DMS79 treated with DMSO at 0.1 percent for 48 hours (cell line): Measurements from ENCODE around the gene MKNK1.

Experiments used
- DNase-seq: peaks from one replicate; lab custom pipeline; 2025; lab: John Stamatoyannopoulos, UW

MKNK1 gene

DNA sequence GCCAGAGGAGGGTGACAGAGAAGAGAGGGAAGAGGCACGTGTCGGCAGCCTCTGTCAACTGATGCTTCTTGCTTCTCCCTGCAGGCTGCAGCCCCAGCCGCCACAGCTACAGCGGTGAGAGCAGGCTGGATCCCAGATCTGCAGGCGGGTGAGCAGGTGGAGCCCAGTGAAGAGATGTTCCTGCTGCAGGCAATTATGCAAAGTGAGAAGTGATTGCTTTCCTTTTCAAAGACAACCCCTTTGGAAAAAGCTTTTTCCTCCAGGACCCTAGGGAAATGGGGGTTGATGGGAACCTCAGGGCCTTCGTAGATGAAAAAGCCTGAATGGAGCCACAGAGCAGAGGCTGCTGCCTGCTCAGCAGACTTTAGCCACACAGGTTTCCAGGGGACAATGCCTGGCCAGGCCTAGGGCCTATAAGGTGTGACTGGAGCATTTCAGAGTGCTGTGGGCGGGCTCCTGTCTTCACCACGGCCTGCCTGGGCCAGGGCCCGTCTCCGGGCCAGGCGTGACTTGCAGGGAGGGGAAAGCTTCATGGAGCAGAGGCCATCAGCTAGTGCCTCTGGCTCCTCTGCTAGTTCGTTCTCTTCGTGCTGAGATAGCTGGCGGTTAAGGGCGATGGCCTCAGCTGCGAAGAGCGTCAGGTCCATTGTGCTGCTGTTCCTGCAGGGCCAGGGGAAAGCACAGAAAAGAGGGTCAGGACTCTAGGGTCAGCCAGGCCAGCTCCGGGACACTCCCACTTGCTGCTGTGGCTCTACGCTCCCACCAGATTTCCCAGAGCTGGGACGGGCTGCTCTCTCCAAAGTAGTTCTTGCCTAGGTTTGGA lies 45.7 kb downstream of the MKNK1 start:
- peak; percentile 31 for DNase-seq

- no peak for DNase-seq
Observed at GRCh38 chr1:46557403-46557802, 46.7 kb downstream of the MKNK1 start.

GRCh38 chr1:46556822-46557221 lies 47.2 kb downstream of the MKNK1 start:
- DNase-seq, result no peak

DNA sequence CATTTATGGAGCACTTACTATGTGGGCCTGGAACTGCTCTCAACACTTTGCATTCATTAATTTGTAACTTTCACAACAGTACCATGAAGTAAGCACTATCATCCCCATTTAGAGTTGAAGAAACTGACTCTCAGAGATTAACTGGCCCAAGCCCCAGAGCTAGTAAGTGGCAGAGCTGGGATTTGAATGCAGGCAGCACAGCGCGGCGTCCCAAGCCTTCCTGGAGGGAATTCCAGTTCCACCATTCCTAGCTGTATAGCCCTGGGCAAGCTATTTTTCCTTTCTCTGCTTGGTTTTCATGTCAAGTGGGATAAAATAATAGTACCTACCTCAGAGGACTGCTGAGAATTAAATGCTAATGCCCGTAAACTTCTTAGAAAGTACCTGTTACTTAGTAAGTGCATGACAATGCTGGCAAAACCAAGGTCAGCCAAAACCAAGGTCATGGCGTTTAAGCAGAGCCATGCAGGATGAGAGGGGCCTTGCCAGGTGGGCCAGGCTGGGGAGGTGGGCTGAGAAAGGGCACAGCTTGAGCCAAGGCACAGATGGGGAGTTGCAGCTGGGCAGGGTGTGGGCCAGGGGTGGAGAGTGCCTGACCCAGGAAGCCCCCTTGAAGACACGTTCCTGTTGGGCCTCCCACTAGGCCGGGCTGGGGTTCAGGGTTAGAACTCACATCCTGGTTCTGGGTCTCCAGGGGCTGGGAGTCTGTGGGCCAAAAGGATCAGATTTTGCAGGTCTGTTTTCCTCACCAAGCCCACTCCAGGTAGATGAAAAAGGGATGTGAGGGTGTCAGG lies 48.0 kb downstream of the MKNK1 start:
- no peak for DNase-seq

- peak; percentile 93 for DNase-seq
Observed at GRCh38 chr1:46554597-46555381, 49.3 kb downstream of the MKNK1 start.

- no peak for DNase-seq
Observed at GRCh38 chr1:46554236-46554596, 49.9 kb downstream of the MKNK1 start.

GRCh38 chr1:46553506-46553905 lies 50.6 kb downstream of the MKNK1 start:
- DNase-seq, result no peak

GRCh38 chr1:46552357-46553237 lies 51.5 kb downstream of the MKNK1 start:
- no peak for DNase-seq

- no peak for DNase-seq
Observed at GRCh38 chr1:46551597-46552095, 52.4 kb downstream of the MKNK1 start, which contains the start of gene KNCN. Gene KNCN, minus strand, starts transcription at chr1:46551647. Its CDS starts 432 bp downstream, at chr1:46551215.

- DNase-seq, result no peak
Observed at GRCh38 chr1:46550751-46551231, 53.3 kb downstream of the MKNK1 start.

GRCh38 chr1:46549697-46550681 lies 54.1 kb downstream of the MKNK1 start:
- peak; percentile 42 for DNase-seq

DNA sequence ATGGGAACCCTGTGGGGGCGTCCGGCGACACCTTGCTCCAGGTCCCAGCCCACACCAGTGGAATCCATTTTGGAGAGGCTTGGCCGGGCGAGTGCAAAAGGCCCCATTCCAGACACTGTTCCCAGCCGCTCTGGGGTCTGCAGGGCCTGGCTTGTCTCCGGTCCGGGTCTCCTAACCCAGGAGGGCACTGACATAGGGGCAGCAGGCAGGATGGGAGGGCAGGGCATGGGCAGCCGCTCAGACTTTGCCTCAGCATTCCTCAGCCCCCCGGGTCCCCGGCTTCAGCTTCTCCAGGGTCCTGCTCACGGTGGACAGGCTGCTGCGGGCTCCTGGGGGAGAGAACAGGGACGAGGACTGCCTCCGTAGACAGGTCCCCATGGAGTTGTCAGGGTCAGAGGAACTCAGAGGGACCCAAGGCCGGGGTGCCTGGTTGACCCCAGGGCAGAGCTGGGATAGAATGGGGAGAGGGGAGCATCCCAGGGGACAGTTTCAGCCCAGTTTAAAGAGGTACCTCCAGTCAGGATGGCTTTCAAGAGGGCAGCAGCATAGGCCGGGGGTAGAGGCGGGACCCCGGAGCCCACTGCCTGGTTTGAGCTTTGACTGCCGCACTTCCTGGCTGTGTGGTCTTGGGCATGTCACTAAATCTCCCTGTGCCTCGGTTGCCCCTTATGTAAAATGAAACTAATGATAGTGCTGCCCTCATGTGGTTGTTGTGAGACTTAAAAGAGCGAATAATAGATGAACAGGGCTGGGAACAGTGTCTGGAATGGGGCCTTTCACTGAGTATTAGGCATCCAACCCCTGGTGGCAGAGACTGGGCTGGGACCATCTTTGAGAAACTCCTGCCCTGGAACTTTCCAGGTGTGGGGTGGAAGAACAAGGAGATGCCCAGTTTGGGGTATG lies 56.3 kb downstream of the MKNK1 start:
- no peak for DNase-seq

DNA sequence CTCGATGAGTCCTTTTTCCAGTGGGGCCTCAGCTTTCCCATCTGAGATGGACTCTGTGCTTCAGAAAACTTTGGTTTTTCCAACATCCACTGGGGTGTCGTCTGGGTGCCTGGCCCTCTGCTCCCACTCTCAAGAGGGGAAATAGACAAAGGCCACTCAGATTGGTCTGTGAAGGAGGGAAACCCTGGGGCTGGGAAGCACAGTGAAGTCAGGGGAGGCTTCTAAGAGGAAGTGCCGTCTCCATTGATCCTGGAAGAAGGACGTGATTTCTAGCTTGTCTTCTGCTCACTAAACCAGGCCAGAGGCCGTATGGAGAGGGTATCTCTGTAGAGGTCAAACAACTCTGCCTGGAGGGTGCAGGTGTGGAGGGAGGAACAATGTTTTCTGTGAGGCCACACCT lies 57.9 kb downstream of the MKNK1 start:
- DNase-seq, result no peak

- no peak for DNase-seq
Observed at GRCh38 chr1:46545784-46546183, 58.3 kb downstream of the MKNK1 start.

- no peak for DNase-seq
Observed at GRCh38 chr1:46544561-46545240, 59.4 kb downstream of the MKNK1 start.

- no peak for DNase-seq
Observed at GRCh38 chr1:46543761-46544560, 60.1 kb downstream of the MKNK1 start.

DNA sequence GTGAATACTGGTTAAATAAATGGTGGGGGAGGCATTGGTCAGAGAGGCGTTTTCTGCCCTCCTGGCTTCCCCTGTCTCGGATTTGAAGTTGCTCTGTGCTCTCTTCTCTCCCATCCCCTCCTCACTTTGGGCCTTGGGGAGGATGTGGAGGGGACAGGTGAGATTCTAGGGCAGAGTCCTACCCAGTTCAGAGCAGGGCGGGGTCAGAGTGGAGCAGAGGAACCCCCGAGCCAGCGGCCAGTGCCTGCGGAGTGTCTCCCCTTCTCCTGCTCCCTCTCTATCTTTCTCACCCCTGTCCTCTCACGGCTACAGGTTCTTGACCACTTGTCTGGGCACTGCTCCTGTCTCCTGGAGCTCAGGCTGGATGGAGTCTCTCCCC lies 60.7 kb downstream of the MKNK1 start:
- DNase-seq, result no peak
